SH-SY5Y (cell line): ENCODE results near the gene GPR89A.
"Not testable (repeated sequence)": the region's sequence is repeated elsewhere in the genome, so short reads cannot be mapped to it uniquely, and the experiment has no call there.

Experiments used
- GATA2 ChIP-seq: IDR thresholded peaks from 2 replicates; pipeline ENCODE4 v1.6.1; 2011; ENCODE audit warnings: mild to moderate bottlenecking, low read depth, low read length
- GATA3 ChIP-seq: IDR thresholded peaks from 2 replicates; pipeline ENCODE4 v1.6.1; 2011; ENCODE audit warnings: low read depth, mild to moderate bottlenecking, low read length, moderate library complexity

GPR89A gene

GRCh38 chr1:145607833-145608733 is at the start of gene GPR89A:
GPR89A (plus strand) TSS chr1:145607988; CDS start chr1:145608134, 146 bp downstream.
- not testable (repeated sequence) for TF ChIP-seq GATA2, GATA3

GRCh38 chr1:145601593-145601992 is 6.2 kb upstream of the GPR89A start:
- TF ChIP-seq GATA3 (no peak), GATA2 (no peak)

- TF ChIP-seq GATA3 (no peak), GATA2 (no peak)
Measured at GRCh38 chr1:145688328-145688727, 80.5 kb downstream of the GPR89A start.

- TF ChIP-seq GATA2 (no peak), GATA3 (no peak)
Measured at GRCh38 chr1:145688924-145689323, 81.1 kb downstream of the GPR89A start.

GRCh38 chr1:145689922-145690321 is 82.1 kb downstream of the GPR89A start:
- TF ChIP-seq GATA2 = no peak

GRCh38 chr1:145690587-145691558 is 83.1 kb downstream of the GPR89A start:
- TF ChIP-seq GATA2 (no peak), GATA3 (no peak)

GRCh38 chr1:145692785-145693443 is 85.1 kb downstream of the GPR89A start:
- TF ChIP-seq GATA3 (no peak), GATA2 (no peak)

GRCh38 chr1:145695821-145696629 is 88.2 kb downstream of the GPR89A start:
- no peak for TF ChIP-seq GATA3

GRCh38 chr1:145696630-145696960 is 88.8 kb downstream of the GPR89A start:
- TF ChIP-seq GATA2 (no peak), GATA3 (no peak)

- TF ChIP-seq GATA2 (no peak), GATA3 (no peak)
Measured at GRCh38 chr1:145701306-145701862, 93.6 kb downstream of the GPR89A start.

- TF ChIP-seq GATA3 (no peak), GATA2 (no peak)
Measured at GRCh38 chr1:145702052-145702451, 94.3 kb downstream of the GPR89A start.

- no peak for TF ChIP-seq GATA2
- no peak for TF ChIP-seq GATA3
Measured at GRCh38 chr1:145702826-145703225, 95.0 kb downstream of the GPR89A start.

- TF ChIP-seq GATA2 = no peak
- no peak for TF ChIP-seq GATA3
Measured at GRCh38 chr1:145705622-145706021, 97.8 kb downstream of the GPR89A start.
